Astrocyte of the cerebellum (primary cell): Measurements from ENCODE around the gene MEX3C.

Experiments
- DNase-seq: peaks from one replicate; pipeline ENCODE4 v3.0.0-alpha.2; 2011; ENCODE audit warnings: low read depth
- H3K4me3 ChIP-seq: 2 replicates; pipeline ENCODE4 v1.5.1; 2011; ENCODE audit warnings: mild to moderate bottlenecking, low read depth, low read length, moderate library complexity
- CTCF ChIP-seq: IDR thresholded peaks from 2 replicates; pipeline ENCODE4 v1.5.1; 2012; ENCODE audit warnings: low read length, low read depth, moderate library complexity, mild to moderate bottlenecking; ENCODE audit errors: missing control alignments
- in situ Hi-C: cut with HindIII; loops from 2 replicates; pipeline ENCODE4 v1.10.0; 2017; ENCODE audit warnings: low sequenced_read_pairs

The MEX3C gene

GRCh38 chr18:51128533-51128932 is 68.9 kb downstream of the MEX3C start:
- no peak for DNase-seq
- no peak overlapping the region for H3K4me3 ChIP-seq
- no peak for TF ChIP-seq CTCF
- in situ Hi-C loops: no loop called here

GRCh38 chr18:51127664-51128063 is 69.8 kb downstream of the MEX3C start:
- no peak overlapping the region for H3K4me3 ChIP-seq
- DNase-seq: no peak
- no peak for TF ChIP-seq CTCF
- in situ Hi-C loops: no loop called here

- no peak overlapping the region for H3K4me3 ChIP-seq
- no peak for DNase-seq
- TF ChIP-seq CTCF: no peak
- in situ Hi-C loops: no loop called here
These were observed 71.5 kb downstream of the MEX3C start for GRCh38 chr18:51125976-51126375.
